GM21423 (cell line): ENCODE measurements around the gene PGLYRP2.
"Not testable (repeated sequence)": the region's sequence is repeated elsewhere in the genome, so short reads cannot be mapped to it uniquely, and the experiment has no call there.

ENCODE experiments used
- ATAC-seq: cut with Tn5 transposase; IDR thresholded peaks from one replicate; pipeline ENCODE4 v1.9.1; 2021; ENCODE audit warnings: mild to moderate bottlenecking, moderate library complexity; ENCODE audit not compliant: unreplicated experiment

PGLYRP2 gene

GRCh38 chr19:15479391-15480345, at the start of gene PGLYRP2:
PGLYRP2 (minus strand) TSS chr19:15479501; CDS start chr19:15479371, 130 bp downstream.
- no peak for ATAC-seq

- no peak for ATAC-seq
These were observed 48.4 kb upstream of the PGLYRP2 start for GRCh38 chr19:15527705-15528104.

- no peak for ATAC-seq
These were observed 47.1 kb upstream of the PGLYRP2 start for GRCh38 chr19:15526408-15526807.

- ATAC-seq, result no peak
These were observed 46.0 kb upstream of the PGLYRP2 start for GRCh38 chr19:15525291-15525690.

GRCh38 chr19:15524781-15525180, 45.5 kb upstream of the PGLYRP2 start:
- no peak for ATAC-seq

GRCh38 chr19:15519433-15519976, 40.2 kb upstream of the PGLYRP2 start:
- ATAC-seq, result no peak

GRCh38 chr19:15517778-15518177, 38.5 kb upstream of the PGLYRP2 start:
- no peak for ATAC-seq

GRCh38 chr19:15516363-15516762, 37.1 kb upstream of the PGLYRP2 start:
- ATAC-seq, result no peak

GRCh38 chr19:15515227-15515625, 35.9 kb upstream of the PGLYRP2 start:
- ATAC-seq, result not testable (repeated sequence)

- no peak for ATAC-seq
These were observed 32.5 kb upstream of the PGLYRP2 start for GRCh38 chr19:15511671-15512424.

- ATAC-seq, result no peak
These were observed 28.9 kb upstream of the PGLYRP2 start, which contains the start of gene CYP4F22 for GRCh38 chr19:15508035-15508710. CYP4F22 (plus strand) TSS chr19:15508525; CDS start chr19:15525337, 16,812 bp downstream.

GRCh38 chr19:15507068-15508034, 28.1 kb upstream of the PGLYRP2 start:
- ATAC-seq, result no peak

- no peak for ATAC-seq
These were observed 26.8 kb upstream of the PGLYRP2 start for GRCh38 chr19:15506074-15506571.

GRCh38 chr19:15502264-15502663, 23.0 kb upstream of the PGLYRP2 start:
- no peak for ATAC-seq

GRCh38 chr19:15501596-15501995, 22.3 kb upstream of the PGLYRP2 start:
- no peak for ATAC-seq

GRCh38 chr19:15498910-15499309, 19.6 kb upstream of the PGLYRP2 start:
- no peak for ATAC-seq

GRCh38 chr19:15498156-15498858, 19.0 kb upstream of the PGLYRP2 start:
- ATAC-seq, result no peak

- ATAC-seq, result no peak
These were observed 15.8 kb upstream of the PGLYRP2 start for GRCh38 chr19:15495151-15495550.
